Ascending aorta (tissue), 2 donors: ENCODE results near the gene TBC1D24. TPM values are rescaled to one million over a fixed set of nuclear protein-coding genes. Genes with fewer than 3 reads are reported as not detected.

Experiments
- DNase-seq, 2 donors: peaks; one replicate each; pipeline ENCODE4 v3.0.0-alpha.2; 2019; ENCODE audit warnings: low spot score in 2 of 2
- H3K27ac ChIP-seq, 2 donors: fragments of 200-600 bp; sonication (generic); one replicate each; pipeline ENCODE4 v1.5.1; 2016 to 2017; ENCODE audit warnings: mild to moderate bottlenecking in 1 of 2
- H3K27me3 ChIP-seq: fragments of 200-600 bp; sonication (generic); one replicate; pipeline ENCODE4 v1.5.1; 2017
- H3K36me3 ChIP-seq, 2 donors: fragments of 200-600 bp; sonication (generic); one replicate each; pipeline ENCODE4 v1.5.1; 2016
- H3K4me1 ChIP-seq, 2 donors: fragments of 200-600 bp; sonication (generic); one replicate each; pipeline ENCODE4 v1.5.1; 2016 to 2017; ENCODE audit warnings: mild to moderate bottlenecking in 1 of 2
- H3K4me3 ChIP-seq, 2 donors: fragments of 200-600 bp; sonication (generic); one replicate each; pipeline ENCODE4 v1.5.1; 2016 to 2017; ENCODE audit warnings: mild to moderate bottlenecking in 1 of 2
- H3K9me3 ChIP-seq, 2 donors: fragments of 200-600 bp; sonication (generic); one replicate each; pipeline ENCODE4 v1.5.1; 2016
- intact Hi-C: fragments of 100-400 bp; cut with DNase I; formaldehyde crosslinking; loops from one replicate; pipeline ENCODE4 v1.15.1; 2023
- total RNA-seq: library from RNA; depleted of rRNA; stranded (reverse); fragments of >200 nt; gene quantifications from one replicate; pipeline ENCODE4 v1.1.0, GENCODE V29; 2016
- TF ChIP-seq, protein P1 (sequence below), 3 experiments: fragments of 200-600 bp in 2 of 3; fragments of 450-650 bp in 1 of 3; sonication (generic) in 2 of 3; IDR thresholded peaks; one replicate each; pipeline ENCODE4 v1.5.1; 2016 to 2019; ENCODE audit warnings: antibody characterized with exemption in 3 of 3, mild to moderate bottlenecking in 1 of 3, moderate library complexity in 1 of 3

The TBC1D24 gene
- total RNA-seq, 1 donor from 2014 or later: 22.5 TPM

DNA sequence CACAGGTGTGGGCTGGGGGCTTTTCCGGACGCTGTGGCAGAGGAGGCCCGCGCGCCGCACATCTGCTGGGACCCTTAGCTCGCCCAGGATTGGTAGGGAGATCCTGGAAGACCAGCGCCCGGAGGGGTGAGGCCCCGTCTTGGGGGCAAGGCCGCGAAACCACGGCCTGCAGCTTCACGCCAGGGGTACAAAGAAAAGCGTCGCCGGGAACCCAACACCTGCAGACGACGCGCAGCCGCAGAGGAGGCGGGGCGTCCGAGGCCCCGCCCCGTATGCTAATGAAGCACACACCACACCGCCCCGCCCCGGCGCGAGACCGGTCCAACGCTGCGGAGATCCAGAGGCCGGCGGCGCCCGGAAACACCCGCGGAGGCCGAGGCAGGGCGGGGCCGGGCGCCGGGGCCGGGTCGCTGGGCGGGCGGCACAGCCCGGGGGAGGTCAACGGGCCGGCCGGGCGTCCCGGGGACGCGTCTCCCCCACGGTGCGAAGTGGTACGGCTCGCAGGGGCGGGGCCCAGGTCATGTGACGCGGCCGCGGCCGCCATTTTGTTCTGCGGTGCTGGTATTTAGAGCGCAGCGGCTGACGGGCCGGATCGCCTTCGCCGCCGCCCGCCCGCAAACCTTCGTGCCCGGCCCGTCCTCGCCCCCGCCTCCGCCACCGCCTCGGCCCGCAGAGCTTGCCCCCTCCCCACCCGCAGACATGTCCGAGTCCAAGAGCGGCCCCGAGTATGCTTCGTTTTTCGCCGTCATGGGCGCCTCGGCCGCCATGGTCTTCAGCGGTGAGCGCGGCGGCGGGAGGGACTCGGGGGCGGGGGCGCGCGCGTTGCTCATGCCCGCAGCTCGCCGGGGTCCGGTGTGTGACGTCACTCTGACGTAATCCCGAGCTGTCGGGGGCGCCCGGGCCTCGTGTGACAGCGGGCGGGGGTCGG, 38.7 kb downstream of the TBC1D24 start, which contains the start of gene ATP6V0C:
Gene ATP6V0C, plus strand, starts transcription at position 548 of the 928 bp plus-strand sequence. Its CDS starts 152 bp downstream, at position 700.
- intact Hi-C loops: loop anchor here (2.0 to 10.0 kb wide), 5 partner anchors 19 to 549 kb away; partner anchors contain the start of genes ELOB, RNF151, RNPS1 and RPS2
- DNase-seq: peak; percentile 74 to 95
- Histone ChIP-seq H3K4me1 (peaks cover 12 to 42% of the 10 kb centered on the region in 2 donors), H3K9me3 (no peaks in the 10 kb centered on the region), H3K27me3 (no peaks in the 10 kb centered on the region), H3K27ac (peak within 1 kb of the TSS; percentile 96 to 97), H3K36me3 (peaks cover 0 to 1% of the 10 kb centered on the region in 2 donors), H3K4me3 (peak within 1 kb of the TSS; percentile 81 to 98)
- TF ChIP-seq, protein P1, sequence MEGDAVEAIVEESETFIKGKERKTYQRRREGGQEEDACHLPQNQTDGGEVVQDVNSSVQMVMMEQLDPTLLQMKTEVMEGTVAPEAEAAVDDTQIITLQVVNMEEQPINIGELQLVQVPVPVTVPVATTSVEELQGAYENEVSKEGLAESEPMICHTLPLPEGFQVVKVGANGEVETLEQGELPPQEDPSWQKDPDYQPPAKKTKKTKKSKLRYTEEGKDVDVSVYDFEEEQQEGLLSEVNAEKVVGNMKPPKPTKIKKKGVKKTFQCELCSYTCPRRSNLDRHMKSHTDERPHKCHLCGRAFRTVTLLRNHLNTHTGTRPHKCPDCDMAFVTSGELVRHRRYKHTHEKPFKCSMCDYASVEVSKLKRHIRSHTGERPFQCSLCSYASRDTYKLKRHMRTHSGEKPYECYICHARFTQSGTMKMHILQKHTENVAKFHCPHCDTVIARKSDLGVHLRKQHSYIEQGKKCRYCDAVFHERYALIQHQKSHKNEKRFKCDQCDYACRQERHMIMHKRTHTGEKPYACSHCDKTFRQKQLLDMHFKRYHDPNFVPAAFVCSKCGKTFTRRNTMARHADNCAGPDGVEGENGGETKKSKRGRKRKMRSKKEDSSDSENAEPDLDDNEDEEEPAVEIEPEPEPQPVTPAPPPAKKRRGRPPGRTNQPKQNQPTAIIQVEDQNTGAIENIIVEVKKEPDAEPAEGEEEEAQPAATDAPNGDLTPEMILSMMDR (IDR thresholded peaks at IDR 0.05): no peak

DNA sequence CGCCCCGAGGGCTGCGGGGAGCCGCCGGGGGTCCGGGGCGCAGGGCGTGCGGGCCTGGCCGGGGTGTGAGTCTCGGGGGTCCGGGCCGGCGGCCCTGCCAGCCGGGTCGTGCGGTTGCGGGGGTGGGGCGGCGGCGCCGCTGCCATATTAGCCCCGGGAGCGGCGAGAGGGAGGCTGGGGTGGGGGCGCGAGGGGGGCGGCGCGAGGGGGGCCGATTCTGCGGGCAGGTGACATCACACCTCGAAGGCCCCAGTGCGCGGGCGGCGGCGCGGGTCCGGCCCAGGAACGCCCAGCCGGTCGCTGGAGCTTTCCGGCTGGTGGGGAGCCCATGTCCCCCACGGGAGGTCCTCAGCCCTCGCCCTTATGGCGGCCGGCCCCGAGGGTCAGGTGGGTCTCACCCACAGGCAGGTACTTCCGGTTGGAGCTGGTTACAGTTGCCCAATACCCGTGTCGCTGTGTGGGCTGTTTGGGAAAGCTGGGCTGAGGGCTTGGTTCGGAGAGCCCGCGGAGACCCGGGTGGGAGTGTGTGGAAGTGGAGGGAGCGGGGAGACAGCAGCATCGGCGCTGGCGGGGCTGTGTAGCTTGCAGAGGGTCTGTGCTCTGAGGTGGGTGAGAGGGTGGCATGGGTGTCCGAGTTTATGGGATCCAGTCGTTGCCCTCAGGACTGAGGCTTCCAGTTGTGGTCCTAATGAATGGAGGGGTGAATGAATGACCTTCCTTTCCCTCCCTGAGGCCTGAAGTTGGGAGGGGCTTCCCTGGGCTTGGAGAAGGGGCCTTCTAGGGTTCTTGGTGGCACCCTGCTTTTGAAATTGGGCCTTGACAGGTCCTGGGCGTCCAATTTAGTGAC, 39.6 kb downstream of the TBC1D24 start:
- Histone ChIP-seq H3K27ac (peak overlapping the region; percentile 96 to 97), H3K36me3 (peaks cover 0 to 10% of the 10 kb centered on the region in 2 donors), H3K27me3 (no peaks in the 10 kb centered on the region), H3K9me3 (no peaks in the 10 kb centered on the region), H3K4me1 (peaks cover 12 to 51% of the 10 kb centered on the region in 2 donors), H3K4me3 (peak overlapping the region; percentile 81 to 98)
- TF ChIP-seq, protein P1 (IDR thresholded peaks at IDR 0.05): no peak
- no peak for DNase-seq
- intact Hi-C loops: loop anchor here (5.0 to 10.0 kb wide), 3 partner anchors 247 to 550 kb away; partner anchors contain the start of genes ELOB, RNF151, RNPS1 and RPS2

DNA sequence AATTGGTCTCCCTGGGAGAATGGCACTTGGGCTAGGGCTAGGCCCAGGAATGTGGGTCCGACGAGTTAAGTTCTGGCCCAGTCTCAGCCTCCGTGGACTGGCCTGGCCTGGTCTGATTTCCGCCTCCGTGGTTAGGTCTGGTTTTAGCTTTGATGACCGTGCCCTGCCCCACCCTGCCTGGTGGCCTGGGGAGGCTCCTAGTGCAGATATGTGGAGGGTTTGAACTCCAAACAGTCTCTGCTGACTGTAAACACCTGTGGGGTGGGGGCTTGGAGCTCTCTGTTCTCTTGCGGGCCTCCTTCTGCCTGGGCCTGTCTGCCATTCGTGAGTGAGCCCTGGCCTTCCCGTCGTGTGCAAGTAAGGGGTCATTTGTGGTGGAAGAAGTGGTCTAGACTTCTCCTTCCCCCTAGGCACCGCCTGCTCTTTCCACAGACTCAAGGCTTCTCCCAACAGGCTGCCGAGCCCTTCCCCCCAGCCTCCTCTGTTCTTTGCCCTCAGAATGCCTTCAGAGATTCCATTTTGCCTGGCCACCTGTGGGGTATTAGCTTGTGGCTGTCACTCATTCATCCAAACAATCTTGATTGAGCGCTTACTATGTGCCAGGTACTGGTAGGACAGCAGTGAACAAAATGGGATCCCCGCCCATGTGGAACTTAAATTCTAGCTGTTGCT, 40.4 kb downstream of the TBC1D24 start:
- Histone ChIP-seq H3K27me3 (no peaks in the 10 kb centered on the region), H3K27ac (peak overlapping the region; percentile 96 to 97), H3K36me3 (peaks cover 0 to 12% of the 10 kb centered on the region in 2 donors), H3K4me1 (peaks cover 12 to 56% of the 10 kb centered on the region in 2 donors), H3K4me3 (peak overlapping the region; percentile 81 to 98), H3K9me3 (no peaks in the 10 kb centered on the region)
- intact Hi-C loops: loop anchor here (10.0 kb wide), 2 partner anchors 259 to 551 kb away; partner anchors contain the start of genes ELOB, RNF151 and RPS2
- DNase-seq: no peak
- TF ChIP-seq, protein P1 (IDR thresholded peaks at IDR 0.05): no peak

DNA sequence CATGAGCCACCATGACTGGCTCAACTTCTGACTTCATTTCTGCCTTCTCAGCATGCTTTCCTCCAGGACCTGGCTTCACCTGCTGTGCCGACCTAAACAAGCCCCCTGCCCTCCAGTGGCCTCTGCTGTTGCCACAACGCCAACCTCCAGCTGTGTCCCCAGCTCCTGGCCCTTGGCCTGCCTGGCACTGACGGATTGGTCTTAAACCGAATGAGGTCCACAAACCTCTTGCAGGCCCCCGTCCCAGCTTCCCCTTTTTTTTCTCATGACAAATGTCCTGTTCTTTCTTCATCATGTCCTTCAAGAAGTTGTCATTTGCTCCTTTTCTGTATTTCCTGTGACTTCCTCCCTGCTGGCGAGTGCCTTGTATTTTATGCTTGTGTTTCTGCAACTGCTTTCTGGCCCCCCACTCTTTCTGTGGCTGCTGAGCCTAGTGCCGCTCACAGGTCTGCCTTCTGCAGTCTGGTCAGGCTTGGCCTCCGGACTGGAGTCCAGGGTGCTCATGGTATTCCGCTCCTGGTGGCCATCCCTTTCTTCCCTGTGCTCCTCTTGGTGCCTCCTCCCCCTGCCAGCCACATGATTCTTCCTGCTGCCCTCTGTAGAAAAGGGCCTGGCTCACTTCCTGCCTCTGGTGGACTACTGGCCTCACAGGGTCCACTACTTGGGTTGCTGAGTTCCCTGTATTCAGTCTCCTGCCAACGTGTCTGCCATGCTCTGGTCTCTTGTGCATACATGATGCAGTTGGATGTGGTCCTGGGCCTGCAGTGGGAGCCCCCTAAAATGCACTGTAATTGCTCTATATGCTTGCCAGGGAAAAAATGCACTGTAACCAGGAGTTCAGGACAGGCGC, 41.7 kb downstream of the TBC1D24 start:
- intact Hi-C loops: loop anchor here (10.0 kb wide), 2 partner anchors 258 to 552 kb away; partner anchors contain the start of genes ELOB, RNF151 and RPS2
- H3K27me3 ChIP-seq: no peaks in the 10 kb centered on the region
- H3K4me3 ChIP-seq: peak overlapping the region; percentile 20 to 30
- H3K4me1 ChIP-seq: peaks cover 12 to 63% of the 10 kb centered on the region in 2 donors
- H3K36me3 ChIP-seq: peaks cover 0 to 12% of the 10 kb centered on the region in 2 donors
- H3K9me3 ChIP-seq: no peaks in the 10 kb centered on the region
- DNase-seq: no peak
- TF ChIP-seq, protein P1 (IDR thresholded peaks at IDR 0.05): no peak
- peak overlapping the region; percentile 28 to 96 for H3K27ac ChIP-seq
